GM12864 (cell line): ENCODE results near the gene WDR90.

Experiments used
- DNase-seq: peaks from one replicate; pipeline ENCODE4 v3.0.0-alpha.2; 2011; ENCODE audit warnings: low read depth
- H3K4me3 ChIP-seq: 2 replicates; pipeline ENCODE4 v1.5.1; 2011; ENCODE audit warnings: mild to moderate bottlenecking, low read depth, low read length, control low read depth
- TF ChIP-seq, protein P1 (sequence below): IDR thresholded peaks from 2 replicates; pipeline ENCODE4 v1.5.1; 2011; ENCODE audit warnings: low read depth, mild to moderate bottlenecking, moderate library complexity, low read length, control low read depth, inconsistent platforms; ENCODE audit errors: missing control alignments

WDR90 gene

GRCh38 chr16:630815-631405 lies 18.3 kb upstream of the WDR90 start, which contains the start of gene WFIKKN1:
WFIKKN1 (plus strand) TSS chr16:630985; CDS start chr16:631254, 269 bp downstream.
- TF ChIP-seq, protein P1, sequence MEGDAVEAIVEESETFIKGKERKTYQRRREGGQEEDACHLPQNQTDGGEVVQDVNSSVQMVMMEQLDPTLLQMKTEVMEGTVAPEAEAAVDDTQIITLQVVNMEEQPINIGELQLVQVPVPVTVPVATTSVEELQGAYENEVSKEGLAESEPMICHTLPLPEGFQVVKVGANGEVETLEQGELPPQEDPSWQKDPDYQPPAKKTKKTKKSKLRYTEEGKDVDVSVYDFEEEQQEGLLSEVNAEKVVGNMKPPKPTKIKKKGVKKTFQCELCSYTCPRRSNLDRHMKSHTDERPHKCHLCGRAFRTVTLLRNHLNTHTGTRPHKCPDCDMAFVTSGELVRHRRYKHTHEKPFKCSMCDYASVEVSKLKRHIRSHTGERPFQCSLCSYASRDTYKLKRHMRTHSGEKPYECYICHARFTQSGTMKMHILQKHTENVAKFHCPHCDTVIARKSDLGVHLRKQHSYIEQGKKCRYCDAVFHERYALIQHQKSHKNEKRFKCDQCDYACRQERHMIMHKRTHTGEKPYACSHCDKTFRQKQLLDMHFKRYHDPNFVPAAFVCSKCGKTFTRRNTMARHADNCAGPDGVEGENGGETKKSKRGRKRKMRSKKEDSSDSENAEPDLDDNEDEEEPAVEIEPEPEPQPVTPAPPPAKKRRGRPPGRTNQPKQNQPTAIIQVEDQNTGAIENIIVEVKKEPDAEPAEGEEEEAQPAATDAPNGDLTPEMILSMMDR: no peak
- no peak within 1 kb of the TSS for H3K4me3 ChIP-seq
- no peak for DNase-seq

DNA sequence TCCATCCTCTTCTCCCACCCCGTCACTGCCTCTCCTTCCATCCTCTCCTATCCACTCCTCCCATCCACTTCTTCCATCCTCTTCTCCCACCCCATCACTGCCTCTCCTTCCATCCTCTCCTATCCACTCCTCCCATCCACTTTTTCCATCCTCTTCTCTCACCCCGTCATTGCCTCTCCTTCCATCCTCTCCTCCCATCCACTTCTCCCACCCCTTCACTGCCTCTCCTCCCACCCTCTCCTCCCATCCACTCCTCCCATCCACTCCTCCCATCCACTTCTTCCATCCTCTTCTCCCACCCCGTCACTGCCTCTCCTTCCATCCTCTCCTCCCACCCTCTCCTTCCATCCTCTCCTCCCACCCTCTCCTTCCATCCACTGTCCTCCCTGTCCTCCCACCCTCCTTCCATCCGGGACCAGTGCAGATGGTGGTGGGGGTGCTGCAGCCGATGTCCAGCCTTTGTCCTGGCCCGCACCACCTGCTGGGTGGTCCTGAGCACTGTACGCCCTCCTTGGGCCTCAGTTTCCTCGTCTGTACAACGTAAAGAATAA lies 17.3 kb upstream of the WDR90 start:
- no peak for DNase-seq
- no peak overlapping the region for H3K4me3 ChIP-seq
- TF ChIP-seq, protein P1: no peak

DNA sequence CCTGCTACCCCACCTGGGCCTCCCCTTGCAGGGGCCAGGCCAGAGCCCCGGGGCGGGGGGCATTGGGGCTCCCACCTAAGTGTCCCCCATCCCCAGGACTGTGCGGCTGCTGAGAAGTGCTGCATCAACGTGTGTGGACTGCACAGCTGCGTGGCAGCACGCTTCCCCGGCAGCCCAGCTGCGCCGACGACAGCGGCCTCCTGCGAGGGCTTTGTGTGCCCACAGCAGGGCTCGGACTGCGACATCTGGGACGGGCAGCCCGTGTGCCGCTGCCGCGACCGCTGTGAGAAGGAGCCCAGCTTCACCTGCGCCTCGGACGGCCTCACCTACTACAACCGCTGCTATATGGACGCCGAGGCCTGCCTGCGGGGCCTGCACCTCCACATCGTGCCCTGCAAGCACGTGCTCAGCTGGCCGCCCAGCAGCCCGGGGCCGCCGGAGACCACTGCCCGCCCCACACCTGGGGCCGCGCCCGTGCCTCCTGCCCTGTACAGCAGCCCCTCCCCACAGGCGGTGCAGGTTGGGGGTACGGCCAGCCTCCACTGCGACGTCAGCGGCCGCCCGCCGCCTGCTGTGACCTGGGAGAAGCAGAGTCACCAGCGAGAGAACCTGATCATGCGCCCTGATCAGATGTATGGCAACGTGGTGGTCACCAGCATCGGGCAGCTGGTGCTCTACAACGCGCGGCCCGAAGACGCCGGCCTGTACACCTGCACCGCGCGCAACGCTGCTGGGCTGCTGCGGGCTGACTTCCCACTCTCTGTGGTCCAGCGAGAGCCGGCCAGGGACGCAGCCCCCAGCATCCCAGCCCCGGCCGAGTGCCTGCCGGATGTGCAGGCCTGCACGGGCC lies 16.5 kb upstream of the WDR90 start:
- H3K4me3 ChIP-seq: no peak overlapping the region
- DNase-seq: no peak
- TF ChIP-seq, protein P1: no peak

DNA sequence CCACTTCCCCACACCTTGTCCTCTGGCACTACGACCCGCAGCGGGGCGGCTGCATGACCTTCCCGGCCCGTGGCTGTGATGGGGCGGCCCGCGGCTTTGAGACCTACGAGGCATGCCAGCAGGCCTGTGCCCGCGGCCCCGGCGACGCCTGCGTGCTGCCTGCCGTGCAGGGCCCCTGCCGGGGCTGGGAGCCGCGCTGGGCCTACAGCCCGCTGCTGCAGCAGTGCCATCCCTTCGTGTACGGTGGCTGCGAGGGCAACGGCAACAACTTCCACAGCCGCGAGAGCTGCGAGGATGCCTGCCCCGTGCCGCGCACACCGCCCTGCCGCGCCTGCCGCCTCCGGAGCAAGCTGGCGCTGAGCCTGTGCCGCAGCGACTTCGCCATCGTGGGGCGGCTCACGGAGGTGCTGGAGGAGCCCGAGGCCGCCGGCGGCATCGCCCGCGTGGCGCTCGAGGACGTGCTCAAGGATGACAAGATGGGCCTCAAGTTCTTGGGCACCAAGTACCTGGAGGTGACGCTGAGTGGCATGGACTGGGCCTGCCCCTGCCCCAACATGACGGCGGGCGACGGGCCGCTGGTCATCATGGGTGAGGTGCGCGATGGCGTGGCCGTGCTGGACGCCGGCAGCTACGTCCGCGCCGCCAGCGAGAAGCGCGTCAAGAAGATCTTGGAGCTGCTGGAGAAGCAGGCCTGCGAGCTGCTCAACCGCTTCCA lies 15.7 kb upstream of the WDR90 start:
- no peak overlapping the region for H3K4me3 ChIP-seq
- TF ChIP-seq, protein P1: no peak
- DNase-seq: no peak

- no peak overlapping the region for H3K4me3 ChIP-seq
- DNase-seq: no peak
- TF ChIP-seq, protein P1: no peak
These were observed 15.0 kb upstream of the WDR90 start for GRCh38 chr16:634051-634670.

- TF ChIP-seq, protein P1: no peak
- H3K4me3 ChIP-seq: peak overlapping the region; percentile 92
- no peak for DNase-seq
These were observed 14.2 kb upstream of the WDR90 start for GRCh38 chr16:634996-635395.
